Stimulated activated CD4-positive, alpha-beta T cell treated with anti-CD3 and anti-CD28 coated beads, TNF-alpha, amount 100 ng/mL, for 48 hours (primary cell): ENCODE measurements around the gene PRF1.
"Not testable (repeated sequence)": the region's sequence is repeated elsewhere in the genome, so short reads cannot be mapped to it uniquely, and the experiment has no call there.

Experiments
- DNase-seq, 3 donors: peaks; one replicate each; pipeline ENCODE4 v3.0.0-alpha.2; 2020; ENCODE audit warnings: low read depth in 3 of 3

Gene PRF1

GRCh38 chr10:70617798-70618568 lies 15.4 kb upstream of the PRF1 start:
- no peak for DNase-seq

GRCh38 chr10:70616761-70617160 lies 14.2 kb upstream of the PRF1 start:
- DNase-seq: no peak

GRCh38 chr10:70615784-70616522 lies 13.4 kb upstream of the PRF1 start:
- no peak for DNase-seq

- DNase-seq: no peak
These were observed 12.7 kb upstream of the PRF1 start for GRCh38 chr10:70615211-70615610.

DNA sequence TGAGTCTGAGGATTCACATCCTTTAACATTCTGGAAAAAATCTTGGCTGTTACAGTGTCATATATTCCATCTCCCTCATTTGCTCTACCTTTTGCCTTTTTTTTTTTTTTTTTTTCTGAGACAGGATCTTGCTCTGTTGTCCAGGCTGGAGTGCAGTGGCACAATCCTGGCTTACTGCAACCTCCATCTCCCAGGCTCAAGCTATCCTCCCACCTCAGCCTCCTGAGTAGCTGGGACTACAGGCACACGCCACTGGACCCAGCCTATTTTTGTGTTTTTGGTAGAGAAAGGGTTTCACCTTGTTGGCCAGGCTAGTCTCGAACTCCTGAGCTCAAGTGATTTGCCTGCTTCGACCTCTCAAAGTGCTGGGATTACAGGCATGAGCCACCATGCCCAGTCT lies 11.8 kb upstream of the PRF1 start:
- not testable (repeated sequence) for DNase-seq

- no peak for DNase-seq
These were observed 11.4 kb upstream of the PRF1 start for GRCh38 chr10:70613941-70614340.

- DNase-seq: no peak
These were observed 5.4 kb upstream of the PRF1 start for GRCh38 chr10:70607936-70608335.

- no peak for DNase-seq
These were observed 2.6 kb upstream of the PRF1 start for GRCh38 chr10:70605161-70605560.

- no peak for DNase-seq
These were observed 1.6 kb upstream of the PRF1 start for GRCh38 chr10:70604106-70604505.

DNA sequence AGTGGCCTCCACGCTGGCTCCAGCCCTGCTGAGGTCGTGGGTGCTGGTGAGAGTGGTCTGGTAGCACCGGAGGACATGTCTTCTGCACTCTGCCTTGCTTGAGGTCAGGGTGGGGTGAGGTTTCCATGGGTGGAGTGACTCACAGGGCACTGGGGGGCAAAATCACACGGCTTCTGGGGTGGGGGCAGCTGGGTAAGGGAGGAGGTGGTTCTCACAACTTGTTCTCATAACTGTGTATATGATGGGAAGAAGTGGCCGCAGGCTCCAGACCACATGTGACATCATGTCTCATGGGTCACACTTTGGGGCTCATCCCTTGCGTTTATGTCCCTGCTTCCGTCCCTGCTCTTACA lies 884 bp upstream of the PRF1 start:
- DNase-seq: no peak

- DNase-seq: no peak
These were observed 795 bp downstream of the PRF1 start for GRCh38 chr10:70601746-70602145.

- no peak for DNase-seq
These were observed 1.8 kb downstream of the PRF1 start for GRCh38 chr10:70600512-70601395.

DNA sequence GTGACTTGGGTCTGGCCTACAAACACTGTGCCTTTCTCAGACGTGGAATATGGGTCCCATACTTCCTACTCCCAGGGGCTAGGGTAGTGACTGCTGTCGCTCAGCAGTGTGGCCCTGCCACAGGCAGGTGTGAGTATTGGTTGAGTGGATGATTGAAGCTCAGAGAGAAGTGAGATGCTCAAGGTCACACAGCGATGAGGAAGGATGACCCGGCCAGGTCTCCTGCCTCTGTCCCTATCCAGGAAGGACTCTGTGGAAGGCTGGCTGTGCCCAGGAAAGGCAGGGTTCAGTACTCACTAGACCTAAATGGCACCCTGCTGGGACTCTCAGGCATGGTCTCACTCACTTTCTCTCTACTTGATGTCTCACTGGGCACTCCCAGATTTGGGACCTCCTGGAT lies 2.8 kb downstream of the PRF1 start:
- DNase-seq: no peak

DNA sequence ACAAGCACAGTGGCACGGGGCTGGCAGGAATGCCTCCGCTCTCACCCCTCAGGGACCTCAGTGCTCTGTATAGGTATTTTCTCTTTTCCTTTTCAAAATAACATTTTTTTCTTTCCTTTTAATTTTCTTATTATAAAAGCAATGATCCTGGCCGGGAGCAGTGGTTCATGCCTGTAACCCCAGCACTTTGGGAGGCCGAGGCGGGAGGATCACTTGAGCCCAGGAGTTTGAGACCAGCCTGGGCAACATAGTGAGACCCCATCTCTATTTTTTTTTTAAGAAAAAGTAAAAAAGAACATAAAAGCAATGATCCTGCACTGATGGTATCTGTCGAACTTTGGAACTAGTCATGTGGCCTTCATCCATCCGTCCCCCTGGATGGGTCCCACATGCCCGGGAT lies 3.2 kb downstream of the PRF1 start:
- DNase-seq: no peak

DNA sequence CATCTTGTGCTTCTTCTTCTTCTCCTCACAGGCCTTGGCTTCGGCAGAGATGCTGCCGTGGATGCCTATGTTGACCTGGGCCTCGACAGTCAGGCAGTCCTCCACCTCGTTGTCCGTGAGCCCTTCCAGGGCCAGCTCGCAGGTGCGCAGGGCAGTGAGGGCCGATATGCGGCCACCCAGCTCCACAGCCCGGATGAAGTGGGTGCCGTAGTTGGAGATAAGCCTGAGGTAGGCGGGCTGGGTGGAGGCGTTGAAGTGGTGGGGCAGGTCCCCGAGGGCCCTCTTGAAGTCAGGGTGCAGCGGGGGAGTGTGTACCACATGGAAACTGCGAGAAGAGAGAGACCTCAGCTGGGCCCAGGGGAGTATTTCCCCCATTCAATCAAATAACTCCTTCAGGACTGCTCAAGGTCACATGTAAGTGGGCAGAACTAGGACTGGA lies 3.7 kb downstream of the PRF1 start:
- no peak for DNase-seq

DNA sequence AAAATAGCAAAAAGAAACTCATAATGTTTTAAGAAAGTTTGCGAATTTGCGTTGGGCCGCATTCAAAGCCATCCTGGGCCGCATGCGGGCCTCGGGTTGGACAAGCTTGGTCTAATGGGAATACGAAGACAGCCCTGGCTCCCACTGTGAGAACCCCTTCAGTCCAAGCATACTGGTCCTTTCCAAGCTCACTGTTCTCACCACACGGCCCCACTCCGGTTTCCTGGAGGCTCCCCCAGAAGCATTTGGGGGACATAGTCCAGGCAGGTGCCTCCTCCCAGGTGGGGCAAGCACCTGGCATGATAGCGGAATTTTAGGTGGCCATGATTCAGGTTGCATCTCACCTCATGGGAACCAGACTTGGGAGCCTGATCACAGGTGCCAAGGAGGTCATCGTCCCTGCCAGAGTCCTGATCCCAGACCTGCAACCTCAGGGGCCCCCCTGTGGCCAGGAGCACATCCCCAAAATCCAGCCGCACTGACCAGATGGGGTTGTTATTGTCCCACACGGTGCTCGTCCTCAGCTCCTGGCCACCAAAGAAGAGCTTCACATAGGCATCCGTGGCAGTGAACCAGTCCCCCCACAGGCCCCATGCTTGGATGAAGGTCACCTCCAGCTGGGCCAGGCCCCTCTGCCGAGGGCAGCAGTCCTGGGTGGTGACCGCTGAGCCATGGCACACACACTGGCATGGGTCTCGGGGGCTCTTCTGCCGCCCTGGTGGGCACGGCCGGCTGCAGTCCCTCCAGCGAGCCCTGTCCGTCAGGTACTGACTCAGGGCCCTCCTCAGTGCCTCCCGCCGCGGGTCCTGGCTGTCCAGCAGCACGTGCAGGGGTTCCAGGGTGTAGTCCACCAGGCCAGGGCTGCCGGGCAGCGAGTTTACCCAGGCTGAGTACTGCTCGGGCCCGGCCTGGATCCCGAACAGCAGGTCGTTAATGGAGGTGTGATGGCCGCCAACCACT lies 4.4 kb downstream of the PRF1 start:
- no peak for DNase-seq

GRCh38 chr10:70596860-70597809 lies 5.4 kb downstream of the PRF1 start:
- DNase-seq: no peak

DNA sequence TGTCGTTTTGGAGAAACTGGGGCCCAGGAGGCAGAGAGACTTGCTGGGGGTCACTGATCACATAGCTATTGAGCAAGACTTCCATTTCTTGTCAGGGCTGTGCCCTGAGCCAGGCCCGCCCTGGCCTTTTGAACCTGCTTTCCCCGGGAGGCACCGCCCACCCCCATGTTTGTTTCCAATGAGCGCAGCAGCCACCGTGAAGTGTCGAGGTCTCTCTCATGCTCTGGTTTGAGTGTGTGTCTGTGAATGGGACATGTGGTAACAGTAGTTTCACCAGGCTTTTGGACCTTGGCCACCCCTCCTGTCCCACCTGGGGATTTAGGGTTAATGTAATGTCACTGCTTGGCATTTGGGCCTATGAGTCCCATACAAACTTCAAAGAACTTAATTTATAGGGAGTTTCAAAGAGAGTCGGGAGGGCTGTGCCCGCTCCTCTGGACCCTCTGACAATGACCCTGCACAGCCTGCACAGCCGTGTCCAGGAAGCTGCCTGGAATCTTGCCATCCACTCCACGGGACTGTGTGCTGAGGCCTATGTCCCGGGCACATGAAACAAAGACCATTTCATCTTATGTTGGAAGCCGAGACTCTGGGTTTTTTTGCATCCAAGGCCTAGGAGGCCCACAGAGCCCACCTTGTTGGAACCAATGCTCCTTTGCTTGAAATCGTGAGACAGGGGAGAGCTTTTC lies 6.3 kb downstream of the PRF1 start:
- DNase-seq: no peak

- no peak for DNase-seq
These were observed 7.0 kb downstream of the PRF1 start for GRCh38 chr10:70595566-70596016.
